Neutrophil (primary cell): Measurements from ENCODE around the gene MYBPHL.

Experiments used
- H3K27ac ChIP-seq: fragments of 200-600 bp; sonication (generic); 2 replicates; pipeline ENCODE4 v1.5.1; 2016; ENCODE audit warnings: mild to moderate bottlenecking, moderate library complexity
- H3K27me3 ChIP-seq: fragments of 200-600 bp; sonication (generic); 2 replicates; pipeline ENCODE4 v1.6.0; 2016; ENCODE audit warnings: mild to moderate bottlenecking
- H3K36me3 ChIP-seq: fragments of 200-600 bp; sonication (generic); 2 replicates; pipeline ENCODE4 v1.5.1; 2017
- H3K4me1 ChIP-seq, 2 experiments: fragments of 200-600 bp in 1 of 2; sonication (generic) in 1 of 2; 1 replicate in 1 of 2; 2 replicates in 1 of 2; pipeline versions ENCODE4 v1.5.1 to v1.6.1; 2013 to 2016; ENCODE audit warnings: low read depth in 1 of 2, low read length in 1 of 2, mild to moderate bottlenecking in 1 of 2, moderate library complexity in 1 of 2; ENCODE audit not compliant: control insufficient read depth in 1 of 2, insufficient read depth in 1 of 2
- H3K4me3 ChIP-seq, 2 experiments: fragments of 200-600 bp in 1 of 2; sonication (generic) in 1 of 2; 1 replicate in 1 of 2; 2 replicates in 1 of 2; pipeline ENCODE4 v1.5.1; 2013 to 2016; ENCODE audit warnings: low read depth in 1 of 2, low read length in 1 of 2, mild to moderate bottlenecking in 1 of 2, moderate library complexity in 1 of 2
- H3K9me3 ChIP-seq: fragments of 200-600 bp; sonication (generic); 2 replicates; pipeline ENCODE4 v1.5.1; 2016
- TF ChIP-seq, protein P1 (sequence below): fragments of 200-600 bp; sonication (generic); IDR thresholded peaks from 2 replicates; pipeline ENCODE4 v1.5.1; 2016; ENCODE audit warnings: antibody characterized with exemption

The MYBPHL gene

GRCh38 chr1:109269212-109269980, 37.4 kb downstream of the MYBPHL start:
- H3K36me3 ChIP-seq = no peaks in the 10 kb centered on the region
- H3K27ac ChIP-seq = no peak overlapping the region

DNA sequence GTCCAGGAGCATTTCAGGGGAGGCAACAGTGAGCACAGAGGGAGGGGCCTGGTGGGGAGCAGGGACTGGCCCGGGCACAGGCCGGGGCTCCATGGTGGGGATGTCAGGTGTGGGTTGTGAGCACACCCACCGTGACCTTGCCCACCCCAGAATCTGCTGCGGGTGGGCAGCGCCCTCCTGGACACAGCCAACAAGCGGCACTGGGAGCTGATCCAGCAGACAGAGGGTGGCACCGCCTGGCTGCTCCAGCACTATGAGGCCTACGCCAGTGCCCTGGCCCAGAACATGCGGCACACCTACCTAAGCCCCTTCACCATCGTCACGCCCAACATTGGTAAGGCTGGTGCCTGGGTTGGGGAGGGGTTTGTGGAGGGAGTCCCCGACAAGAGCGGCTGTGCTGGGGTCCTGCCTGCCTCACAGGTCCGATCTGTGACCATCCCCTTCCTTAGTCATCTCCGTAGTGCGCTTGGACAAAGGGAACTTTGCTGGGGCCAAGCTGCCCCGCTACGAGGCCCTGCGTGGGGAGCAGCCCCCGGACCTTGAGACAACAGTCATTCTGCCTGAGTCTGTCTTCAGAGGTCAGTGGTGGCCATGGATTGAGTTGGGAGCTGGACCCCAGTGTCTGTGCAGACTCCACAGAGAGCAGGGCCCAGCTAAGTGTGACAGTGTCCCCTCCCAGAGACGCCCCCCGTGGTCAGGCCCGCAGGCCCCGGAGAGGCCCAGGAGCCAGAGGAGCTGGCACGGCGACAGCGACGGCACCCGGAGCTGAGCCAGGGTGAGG, 38.2 kb downstream of the MYBPHL start:
- Histone ChIP-seq H3K27ac (no peak overlapping the region), H3K36me3 (no peaks in the 10 kb centered on the region), H3K9me3 (no peaks in the 10 kb centered on the region), H3K4me1 (peaks cover 0 to 1% of the 10 kb centered on the region in 2 experiments), H3K27me3 (peaks cover 4% of the 10 kb centered on the region), H3K4me3 (no peak overlapping the region)
- TF ChIP-seq, protein P1, sequence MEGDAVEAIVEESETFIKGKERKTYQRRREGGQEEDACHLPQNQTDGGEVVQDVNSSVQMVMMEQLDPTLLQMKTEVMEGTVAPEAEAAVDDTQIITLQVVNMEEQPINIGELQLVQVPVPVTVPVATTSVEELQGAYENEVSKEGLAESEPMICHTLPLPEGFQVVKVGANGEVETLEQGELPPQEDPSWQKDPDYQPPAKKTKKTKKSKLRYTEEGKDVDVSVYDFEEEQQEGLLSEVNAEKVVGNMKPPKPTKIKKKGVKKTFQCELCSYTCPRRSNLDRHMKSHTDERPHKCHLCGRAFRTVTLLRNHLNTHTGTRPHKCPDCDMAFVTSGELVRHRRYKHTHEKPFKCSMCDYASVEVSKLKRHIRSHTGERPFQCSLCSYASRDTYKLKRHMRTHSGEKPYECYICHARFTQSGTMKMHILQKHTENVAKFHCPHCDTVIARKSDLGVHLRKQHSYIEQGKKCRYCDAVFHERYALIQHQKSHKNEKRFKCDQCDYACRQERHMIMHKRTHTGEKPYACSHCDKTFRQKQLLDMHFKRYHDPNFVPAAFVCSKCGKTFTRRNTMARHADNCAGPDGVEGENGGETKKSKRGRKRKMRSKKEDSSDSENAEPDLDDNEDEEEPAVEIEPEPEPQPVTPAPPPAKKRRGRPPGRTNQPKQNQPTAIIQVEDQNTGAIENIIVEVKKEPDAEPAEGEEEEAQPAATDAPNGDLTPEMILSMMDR = no peak

More at GRCh38 chr1:109269212-109269980, 37.4 kb downstream of the MYBPHL start:
- Histone ChIP-seq H3K4me3 (no peak overlapping the region), H3K9me3 (no peaks in the 10 kb centered on the region), H3K4me1 (no peaks in the 10 kb centered on the region), H3K27me3 (peaks cover 12% of the 10 kb centered on the region)
- TF ChIP-seq, protein P1 = no peak

DNA sequence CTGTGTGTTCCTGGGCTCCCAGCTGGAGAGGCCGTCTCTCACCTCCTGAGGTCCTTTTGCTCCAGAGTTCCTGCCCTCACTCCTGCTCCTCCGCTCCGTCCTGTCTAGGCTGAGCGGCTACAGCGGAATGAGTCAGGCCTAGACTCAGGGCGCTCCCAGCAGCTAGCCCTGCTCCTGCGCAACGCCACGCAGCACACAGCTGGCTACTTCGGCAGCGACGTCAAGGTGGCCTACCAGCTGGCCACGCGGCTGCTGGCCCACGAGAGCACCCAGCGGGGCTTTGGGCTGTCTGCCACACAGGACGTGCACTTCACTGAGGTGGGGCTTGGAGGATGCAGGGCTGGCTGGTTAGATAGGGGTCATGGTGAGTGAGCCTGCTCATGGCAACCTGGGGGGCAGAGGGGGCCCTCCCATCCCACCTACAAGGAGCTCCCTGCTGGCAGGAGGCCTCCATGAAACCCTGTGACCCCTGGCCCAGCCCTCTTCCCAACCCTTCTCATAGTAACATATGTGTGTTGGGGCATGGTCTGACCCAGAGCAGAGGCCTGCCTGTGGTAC, 39.0 kb downstream of the MYBPHL start:
- Histone ChIP-seq H3K27me3 (peaks cover 3% of the 10 kb centered on the region), H3K27ac (no peak overlapping the region), H3K4me1 (peaks cover 0 to 5% of the 10 kb centered on the region in 2 experiments), H3K9me3 (no peaks in the 10 kb centered on the region), H3K36me3 (no peaks in the 10 kb centered on the region), H3K4me3 (no peak overlapping the region)
- TF ChIP-seq, protein P1 = no peak

DNA sequence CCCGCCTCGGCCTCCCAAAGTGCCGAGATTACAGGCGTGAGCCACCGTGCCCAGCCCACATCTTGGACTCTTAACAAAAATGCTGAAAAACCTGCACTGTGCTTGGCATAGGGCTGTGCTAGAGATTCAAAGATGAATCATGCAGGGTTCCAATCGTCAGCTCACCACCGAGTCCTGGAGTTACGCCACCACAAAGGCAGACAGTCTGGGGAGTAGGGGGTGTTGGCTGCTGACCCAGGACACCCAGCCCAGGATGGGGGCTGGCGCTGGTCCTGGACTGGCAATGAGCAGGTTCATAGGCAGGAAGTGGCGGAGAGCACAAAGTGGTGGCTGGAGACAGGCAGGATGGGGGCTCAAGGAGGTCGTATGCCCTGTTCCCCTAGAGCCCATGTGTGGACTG, 39.8 kb downstream of the MYBPHL start:
- H3K36me3 ChIP-seq = no peaks in the 10 kb centered on the region
- peaks cover 10% of the 10 kb centered on the region for H3K27me3 ChIP-seq
- H3K27ac ChIP-seq = no peak overlapping the region
- H3K4me3 ChIP-seq = no peak overlapping the region
- H3K4me1 ChIP-seq = peaks cover 0 to 5% of the 10 kb centered on the region in 2 experiments
- TF ChIP-seq, protein P1 = no peak
- H3K9me3 ChIP-seq = no peaks in the 10 kb centered on the region

- Histone ChIP-seq H3K36me3 (no peaks in the 10 kb centered on the region), H3K4me1 (peaks cover 0 to 5% of the 10 kb centered on the region in 2 experiments), H3K27me3 (peaks cover 10% of the 10 kb centered on the region), H3K27ac (no peak overlapping the region), H3K9me3 (no peaks in the 10 kb centered on the region), H3K4me3 (no peak overlapping the region)
- TF ChIP-seq, protein P1 = no peak
Observed at GRCh38 chr1:109265741-109266330, 41.0 kb downstream of the MYBPHL start.
